Activated CD8-positive, alpha-beta memory T cell treated with anti-CD3 and anti-CD28 coated beads for 4 hours (primary cell): ENCODE results near the gene AHSG.

Experiments
- DNase-seq, 2 donors: peaks; one replicate each; pipeline ENCODE4 v3.0.0-alpha.2; 2020; ENCODE audit warnings: low read depth in 2 of 2

Gene AHSG

DNA sequence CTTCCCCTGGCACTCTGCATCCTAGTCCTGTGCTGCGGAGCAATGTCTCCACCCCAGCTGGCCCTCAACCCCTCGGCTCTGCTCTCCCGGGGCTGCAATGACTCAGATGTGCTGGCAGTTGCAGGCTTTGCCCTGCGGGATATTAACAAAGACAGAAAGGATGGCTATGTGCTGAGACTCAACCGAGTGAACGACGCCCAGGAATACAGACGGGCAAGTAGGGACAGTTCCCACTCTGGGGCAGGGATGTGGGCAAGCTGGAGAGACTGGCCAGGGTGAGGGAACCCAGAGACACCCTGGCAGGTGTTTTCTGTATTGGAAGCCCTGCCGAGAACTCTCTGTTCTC, 27.6 kb downstream of the AHSG start:
- DNase-seq: no peak

- no peak for DNase-seq
Measured at GRCh38 chr3:186640929-186641328, 28.1 kb downstream of the AHSG start.

DNA sequence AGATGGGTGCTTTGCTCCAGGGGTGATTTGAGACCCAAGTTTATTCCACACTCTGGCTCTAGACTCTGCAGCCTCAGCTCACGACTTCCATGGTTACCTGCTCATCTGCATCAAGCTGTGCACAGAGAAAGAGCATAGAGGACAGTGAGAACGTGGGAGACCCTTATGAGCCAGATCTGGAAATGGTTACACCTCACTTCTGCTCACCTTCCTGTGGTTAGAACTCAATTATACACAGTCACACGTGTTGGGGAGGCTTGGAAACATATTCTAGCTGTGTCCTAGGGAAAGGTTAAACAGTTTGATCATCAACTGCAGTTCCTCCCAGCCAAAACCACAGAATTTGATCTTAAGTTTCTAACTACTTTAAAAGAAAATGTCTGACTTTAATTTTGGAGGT, 29.2 kb downstream of the AHSG start:
- no peak for DNase-seq

DNA sequence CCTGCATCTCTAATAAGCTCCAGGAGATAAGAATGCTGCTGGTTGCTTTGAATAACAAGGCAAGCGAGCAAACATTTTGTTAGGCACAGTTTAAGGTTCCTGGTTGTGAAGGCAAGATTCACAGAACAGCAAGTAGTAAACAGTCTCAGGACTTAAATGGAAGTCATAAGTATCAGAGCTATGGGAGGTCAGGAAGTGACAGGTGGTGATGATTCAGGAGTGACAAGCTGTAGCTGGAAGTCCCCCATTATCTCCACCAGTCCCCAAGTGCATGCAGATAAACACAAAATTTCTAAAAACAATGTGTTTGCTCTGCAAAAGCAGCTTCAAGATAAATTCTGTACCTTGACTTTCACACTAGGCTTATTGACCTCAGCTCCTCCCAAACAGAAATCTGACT, 30.6 kb downstream of the AHSG start:
- DNase-seq: no peak

GRCh38 chr3:186644683-186645082, 31.8 kb downstream of the AHSG start:
- no peak for DNase-seq

DNA sequence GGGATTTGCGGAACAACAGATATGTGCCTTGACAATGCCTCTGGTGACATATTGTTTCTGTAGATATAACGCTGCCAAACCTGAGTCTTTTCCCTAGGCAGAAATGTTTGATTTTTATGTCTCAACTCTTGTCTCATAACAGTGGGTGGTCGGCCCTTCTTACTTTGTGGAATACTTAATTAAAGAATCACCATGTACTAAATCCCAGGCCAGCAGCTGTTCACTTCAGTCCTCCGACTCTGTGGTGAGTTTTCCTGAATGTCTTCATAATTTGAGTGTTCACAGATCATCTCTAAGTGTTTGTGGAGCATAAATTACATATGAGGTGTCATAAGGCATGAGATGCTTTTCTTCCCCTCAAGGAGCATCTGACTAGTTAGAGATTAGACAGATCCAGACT, 33.2 kb downstream of the AHSG start:
- DNase-seq: no peak

DNA sequence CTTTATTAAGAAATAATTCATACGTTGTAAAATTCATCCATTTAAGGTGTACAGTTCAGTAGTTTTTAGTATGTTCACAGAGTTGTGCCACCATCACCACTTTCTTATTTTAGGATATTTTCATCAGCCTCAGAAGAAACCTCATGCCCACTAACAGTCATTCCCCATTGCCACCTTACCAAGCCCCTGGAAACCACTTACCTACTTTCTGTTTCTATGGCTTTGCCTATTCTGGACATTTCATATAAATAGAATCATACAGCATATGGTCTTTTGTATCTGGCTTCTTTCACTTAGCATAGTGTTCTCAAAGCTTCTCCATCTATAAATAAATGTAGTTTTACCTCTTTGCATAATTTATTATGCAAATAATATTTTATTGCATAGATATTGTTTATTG, 34.0 kb downstream of the AHSG start:
- DNase-seq: no peak

- DNase-seq: no peak
Measured at GRCh38 chr3:186648851-186649250, 36.0 kb downstream of the AHSG start.

DNA sequence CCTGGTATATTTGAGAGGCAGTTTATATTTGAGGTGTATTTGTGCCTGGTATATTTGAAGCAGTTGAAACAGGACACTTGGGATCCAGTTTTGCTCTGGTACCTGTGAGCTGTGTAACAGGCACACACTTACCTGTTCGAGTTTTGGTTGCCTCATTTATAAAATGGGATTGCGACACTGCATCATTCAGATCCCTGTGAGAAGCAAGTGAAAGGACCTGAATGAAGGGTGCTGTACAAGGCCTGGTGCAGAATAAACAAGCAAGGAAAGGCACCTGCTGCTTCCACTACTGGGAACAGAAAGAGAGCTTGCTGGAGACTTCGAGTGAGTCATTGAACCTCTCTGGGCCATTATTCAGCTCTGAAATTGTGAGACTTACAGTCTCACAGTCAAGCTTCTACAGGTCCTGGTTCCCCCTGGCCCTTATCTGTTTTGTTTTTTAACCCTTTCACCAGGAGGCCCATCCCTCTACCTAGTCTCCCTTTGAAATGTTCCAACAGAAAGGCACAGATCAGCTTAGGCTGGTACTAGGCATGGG, 38.9 kb downstream of the AHSG start:
- no peak for DNase-seq

GRCh38 chr3:186653080-186653707, 40.3 kb downstream of the AHSG start:
- no peak for DNase-seq

- no peak for DNase-seq
Measured at GRCh38 chr3:186653984-186654383, 41.1 kb downstream of the AHSG start.

- no peak for DNase-seq
Measured at GRCh38 chr3:186663361-186664118, 50.7 kb downstream of the AHSG start.

GRCh38 chr3:186664119-186664495, 51.2 kb downstream of the AHSG start:
- no peak for DNase-seq

DNA sequence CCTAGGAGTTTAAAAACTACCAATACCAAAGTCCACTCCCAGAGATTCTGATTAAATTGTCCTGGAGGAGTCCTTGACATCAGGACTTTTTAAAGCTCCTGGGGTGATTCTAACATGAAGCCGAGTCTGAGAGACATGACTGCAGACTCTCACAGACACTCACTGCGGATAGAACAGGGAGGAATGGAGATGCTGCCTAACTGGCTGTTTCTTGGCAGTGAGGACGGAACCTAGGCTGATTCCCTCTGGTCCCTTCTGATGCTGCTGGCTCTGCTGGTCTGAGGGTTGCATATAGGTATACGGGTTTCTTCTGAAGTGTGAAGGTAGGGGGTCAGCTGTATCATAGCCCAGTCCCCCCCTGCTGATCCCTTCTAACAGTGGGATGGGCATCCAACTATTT, 51.6 kb downstream of the AHSG start:
- no peak for DNase-seq

DNA sequence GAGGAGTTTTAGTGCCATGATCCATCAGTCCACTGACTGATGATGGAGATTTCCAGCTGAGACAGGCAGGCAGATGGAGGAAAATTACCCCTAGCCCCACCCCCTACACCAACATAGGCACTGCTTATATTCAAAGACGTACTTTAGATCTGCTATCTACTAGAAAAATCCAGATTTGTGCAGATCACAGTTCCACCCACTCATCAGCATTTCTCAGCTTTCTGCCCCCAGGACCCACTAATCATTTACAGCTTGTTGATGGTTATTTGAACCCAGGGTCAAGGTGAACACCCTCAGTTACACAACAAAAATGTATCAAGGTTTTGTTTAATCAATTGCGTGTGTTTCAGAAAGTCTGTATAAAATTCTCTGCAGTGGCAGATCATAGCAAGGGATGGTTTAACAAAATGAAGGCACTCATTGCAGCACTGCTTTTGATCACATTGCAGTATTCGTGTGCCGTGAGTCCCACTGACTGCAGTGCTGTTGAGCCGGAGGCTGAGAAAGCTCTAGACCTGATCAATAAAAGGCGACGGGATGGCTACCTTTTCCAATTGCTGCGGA, 52.8 kb downstream of the AHSG start, which contains the start of gene HRG:
HRG (plus strand) TSS at position 390 of the 564 bp plus-strand sequence; CDS start at position 408, 18 bp downstream.
- DNase-seq: no peak

DNA sequence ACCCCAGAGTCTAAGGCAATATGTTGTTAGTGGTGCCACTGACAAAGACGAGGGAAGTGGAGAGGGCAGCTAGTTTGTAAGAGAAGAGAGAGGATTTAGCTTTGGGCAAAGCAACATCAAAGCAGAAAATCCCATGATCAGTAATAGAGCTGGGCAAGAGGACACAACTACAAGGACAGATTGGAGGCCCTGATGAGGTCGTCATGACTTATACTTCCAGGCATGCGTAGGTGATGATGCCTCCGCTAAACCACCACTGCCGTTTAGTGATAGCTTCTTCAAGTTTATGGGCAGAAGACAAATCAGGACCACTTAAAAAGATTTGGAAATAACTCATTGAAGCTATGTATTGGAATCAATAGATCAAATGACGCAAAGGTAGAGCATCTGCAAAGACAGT, 55.6 kb downstream of the AHSG start:
- no peak for DNase-seq

- DNase-seq: no peak
Measured at GRCh38 chr3:186669378-186670084, 56.7 kb downstream of the AHSG start.

GRCh38 chr3:186670155-186670554, 57.3 kb downstream of the AHSG start:
- DNase-seq: no peak
